GM23248 (cell line): Measurements from ENCODE around the gene CEL. TPM values are rescaled to one million over a fixed set of nuclear protein-coding genes. Genes with fewer than 3 reads are reported as not detected.
"Not testable (repeated sequence)": the region's sequence is repeated elsewhere in the genome, so short reads cannot be mapped to it uniquely, and the experiment has no call there.

ENCODE experiments used
- DNase-seq: peaks from one replicate; pipeline ENCODE4 v3.0.0-alpha.2; 2015
- H2AFZ ChIP-seq: fragments of 200-600 bp; sonication (generic); 2 replicates; pipeline ENCODE4 v1.6.1; 2016; ENCODE audit warnings: antibody characterized with exemption
- H3F3A ChIP-seq: fragments of 200-600 bp; sonication (generic); 2 replicates; pipeline ENCODE4 v1.6.1; 2016; ENCODE audit warnings: mild to moderate bottlenecking, antibody characterized with exemption, mixed run types; ENCODE audit not compliant: insufficient read depth
- H3K27ac ChIP-seq: fragments of 200-600 bp; sonication (generic); 2 replicates; pipeline ENCODE4 v1.5.1; 2016; ENCODE audit warnings: mild to moderate bottlenecking
- H3K27me3 ChIP-seq: fragments of 200-600 bp; sonication (generic); replicated peaks from 2 replicates; pipeline ENCODE4 v1.6.1; 2016; ENCODE audit warnings: mild to moderate bottlenecking; ENCODE audit not compliant: insufficient read depth
- H3K36me3 ChIP-seq: fragments of 200-600 bp; sonication (generic); 2 replicates; pipeline ENCODE4 v1.6.1; 2016; ENCODE audit warnings: low read depth, mild to moderate bottlenecking
- H3K4me1 ChIP-seq: fragments of 200-600 bp; sonication (generic); 2 replicates; pipeline ENCODE4 v1.6.1; 2016; ENCODE audit warnings: mild to moderate bottlenecking; ENCODE audit not compliant: insufficient read depth
- H3K4me2 ChIP-seq: fragments of 200-600 bp; sonication (generic); one replicate; pipeline ENCODE4 v1.6.1; 2016; ENCODE audit warnings: mild to moderate bottlenecking; ENCODE audit not compliant: unreplicated experiment
- H3K4me3 ChIP-seq: fragments of 200-600 bp; sonication (generic); 2 replicates; pipeline ENCODE4 v1.5.1; 2016; ENCODE audit warnings: mild to moderate bottlenecking
- H3K79me2 ChIP-seq: fragments of 200-600 bp; sonication (generic); 2 replicates; pipeline ENCODE4 v1.6.1; 2016; ENCODE audit warnings: mild to moderate bottlenecking; ENCODE audit not compliant: insufficient read depth
- H3K9ac ChIP-seq: fragments of 200-600 bp; sonication (generic); 2 replicates; pipeline ENCODE4 v1.6.1; 2016; ENCODE audit warnings: mild to moderate bottlenecking
- H3K9me2 ChIP-seq: fragments of 200-600 bp; sonication (generic); 2 replicates; pipeline ENCODE4 v1.6.1; 2016; ENCODE audit warnings: mixed run types, mild to moderate bottlenecking, moderate library complexity; ENCODE audit not compliant: insufficient read depth
- H3K9me3 ChIP-seq: fragments of 200-600 bp; sonication (generic); one replicate; pipeline ENCODE4 v1.6.1; 2017; ENCODE audit warnings: low read depth
- H4K20me1 ChIP-seq: fragments of 200-600 bp; sonication (generic); 2 replicates; pipeline ENCODE4 v1.6.0; 2016; ENCODE audit not compliant: insufficient read depth
- EZH2 ChIP-seq: fragments of 200-600 bp; sonication (generic); IDR thresholded peaks from 2 replicates; pipeline ENCODE4 v1.6.1; 2018; ENCODE audit warnings: antibody characterized with exemption, mild to moderate bottlenecking; ENCODE audit not compliant: insufficient read depth, poor library complexity, severe bottlenecking
- EZH2phosphoT487 ChIP-seq: fragments of 200-600 bp; sonication (generic); IDR thresholded peaks from 2 replicates; pipeline ENCODE4 v1.6.1; 2018; ENCODE audit warnings: antibody characterized with exemption, moderate library complexity, mild to moderate bottlenecking, low read depth; ENCODE audit not compliant: insufficient read depth
- WGBS, 2 experiments: methylation state at CpG; one replicate each; pipeline ENCODE4 v1.1.6; 2015 to 2017; ENCODE audit warnings: low lambda C conversion rate in 2 of 2, low coverage in 1 of 2; ENCODE audit errors: missing lambda C conversion rate in 2 of 2; 5-methylcytosine and 5-hydroxymethylcytosine counted together
- in situ Hi-C: fragments of 300-500 bp; cut with MboI; formaldehyde crosslinking; loops from 2 replicates; pipeline ENCODE4 v1.15.0; 2020
- polyA plus RNA-seq: library from polyadenylated mRNA; unstranded; fragments of >200 nt; fragmentation: Nextera tagmentation; extraction: Ambion mirVana; gene quantifications from 2 replicates; pipeline ENCODE4 v1.2.1, GENCODE V29; 2016
- total RNA-seq: library from RNA; depleted of rRNA; stranded (reverse); fragments of >200 nt; shearing (Covaris generic); gene quantifications from 2 replicates; pipeline ENCODE4 v1.2.3, GENCODE V29; 2014; rRNA removed

CEL gene
- total RNA-seq (0.22 TPM in 1 of 2 replicates, not detected in the other), polyA plus RNA-seq (0.13 TPM in 1 of 2 replicates, not detected in the other)

DNA sequence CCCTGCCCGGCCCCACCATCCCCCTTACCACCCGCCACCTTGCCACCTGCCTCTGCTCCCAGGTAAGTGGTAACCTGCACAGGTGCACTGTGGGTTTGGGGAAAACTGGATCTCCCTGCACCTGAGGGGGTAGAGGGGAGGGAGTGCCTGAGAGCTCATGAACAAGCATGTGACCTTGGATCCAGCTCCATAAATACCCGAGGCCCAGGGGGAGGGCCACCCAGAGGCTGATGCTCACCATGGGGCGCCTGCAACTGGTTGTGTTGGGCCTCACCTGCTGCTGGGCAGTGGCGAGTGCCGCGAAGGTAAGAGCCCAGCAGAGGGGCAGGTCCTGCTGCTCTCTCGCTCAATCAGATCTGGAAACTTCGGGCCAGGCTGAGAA, at the start of gene CEL:
CEL (plus strand) TSS at position 218 of the 382 bp plus-strand sequence; CDS start at position 240, 22 bp downstream.
- H3K27me3 ChIP-seq, in situ Hi-C loops, H3K9me2 ChIP-seq, H3K79me2 ChIP-seq, H3K4me1 ChIP-seq, H3K36me3 ChIP-seq, H3K4me3 ChIP-seq, H4K20me1 ChIP-seq, H3K9me3 ChIP-seq, H3F3A ChIP-seq, DNase-seq, H3K9ac ChIP-seq, H3K27ac ChIP-seq, H2AFZ ChIP-seq, H3K4me2 ChIP-seq: not testable (repeated sequence)
- whole genome bisulfite sequencing, 2 experiments, result 61 to 85% methylated on average over 3 to 5 of the region's 9 CpGs

DNA sequence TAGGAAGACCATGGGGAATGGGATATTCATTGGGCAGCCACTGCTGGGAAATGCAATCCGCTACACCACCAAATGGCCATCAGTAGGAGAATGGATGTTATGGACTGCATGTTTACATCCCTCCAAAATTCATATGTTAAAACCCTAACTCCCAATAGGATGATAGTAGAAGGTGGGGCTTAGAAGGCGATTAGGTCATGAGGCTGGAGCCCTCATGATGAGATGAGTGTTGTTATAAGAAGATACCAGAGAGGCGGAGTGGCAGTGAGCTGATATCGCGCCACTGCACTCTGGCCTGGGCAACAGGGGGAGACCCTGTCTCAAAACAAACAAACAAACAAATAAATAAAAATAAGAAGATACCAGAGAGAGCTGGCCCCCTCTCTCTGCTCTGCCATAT, 47.1 kb upstream of the CEL start:
- Histone ChIP-seq H3K9ac (no peak overlapping the region), H3K27me3 (peaks cover 4% of the 10 kb centered on the region), H3K36me3 (no peaks in the 10 kb centered on the region), H3K4me1 (no peaks in the 10 kb centered on the region), H3K79me2 (no peaks in the 10 kb centered on the region), H3K4me2 (no peak overlapping the region), H3K4me3 (no peak overlapping the region), H4K20me1 (no peaks in the 10 kb centered on the region), H3K9me3 (no peaks in the 10 kb centered on the region), H3K9me2 (no peaks in the 10 kb centered on the region), H2AFZ (no peak overlapping the region), H3F3A (no peaks in the 10 kb centered on the region), H3K27ac (no peak overlapping the region)
- TF ChIP-seq EZH2 (no peak), EZH2phosphoT487 (no peak)
- no peak for DNase-seq
- in situ Hi-C loops, result no loop called here
- WGBS, 2 experiments, result 75 to 77% methylated on average over 5 of the region's 5 CpGs

DNA sequence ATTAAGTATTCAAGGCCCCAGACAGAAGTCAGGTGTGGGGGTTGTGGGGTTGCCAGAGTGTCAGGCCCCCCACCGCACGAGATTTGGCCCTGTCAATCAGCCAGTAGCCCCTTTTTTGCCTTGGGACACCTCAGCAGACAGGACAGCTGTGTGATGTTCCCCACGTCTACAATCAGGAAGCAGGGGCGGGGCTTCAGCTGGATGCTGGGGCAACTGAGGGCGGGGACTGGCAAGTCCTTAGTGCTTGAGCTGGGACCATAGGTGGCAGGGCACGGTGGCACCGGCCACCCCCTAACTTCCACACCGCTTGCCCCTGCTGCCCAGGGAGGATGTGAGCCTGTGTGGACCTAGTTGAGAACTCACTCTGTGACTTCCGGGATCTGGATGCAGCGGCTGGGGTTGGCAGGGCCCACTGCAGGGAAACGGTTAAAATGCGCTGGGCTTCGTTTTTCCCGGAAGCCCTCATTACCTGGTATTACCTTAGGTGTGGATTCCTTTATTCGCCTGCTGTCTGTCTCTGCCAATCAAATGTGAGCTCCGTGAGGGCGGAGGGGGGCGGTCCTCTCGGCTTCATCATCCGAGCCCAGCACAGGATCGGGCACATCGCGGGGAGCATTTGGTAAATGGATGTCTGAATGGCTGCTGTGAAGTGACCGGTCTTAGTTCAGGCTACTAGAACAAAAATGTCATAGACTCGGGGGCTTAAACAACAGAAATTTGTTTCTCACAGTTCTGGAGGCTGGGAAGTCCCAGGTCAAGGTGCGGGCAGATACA, 38.5 kb upstream of the CEL start:
- Histone ChIP-seq H3K79me2 (no peaks in the 10 kb centered on the region), H4K20me1 (no peaks in the 10 kb centered on the region), H3K9me3 (no peaks in the 10 kb centered on the region), H3F3A (no peaks in the 10 kb centered on the region), H3K9ac (no peak overlapping the region), H2AFZ (no peak overlapping the region), H3K4me3 (no peak overlapping the region), H3K36me3 (no peaks in the 10 kb centered on the region), H3K4me1 (no peaks in the 10 kb centered on the region), H3K27ac (no peak overlapping the region), H3K4me2 (no peak overlapping the region), H3K27me3 (no peaks in the 10 kb centered on the region; the same call in 1 of the 2 replicates), H3K9me2 (no peaks in the 10 kb centered on the region)
- TF ChIP-seq EZH2 (no peak), EZH2phosphoT487 (no peak)
- in situ Hi-C loops, result no loop called here
- WGBS, 2 experiments, result 79 to 84% methylated on average over 26 of the region's 26 CpGs
- peak; percentile 27 for DNase-seq

DNA sequence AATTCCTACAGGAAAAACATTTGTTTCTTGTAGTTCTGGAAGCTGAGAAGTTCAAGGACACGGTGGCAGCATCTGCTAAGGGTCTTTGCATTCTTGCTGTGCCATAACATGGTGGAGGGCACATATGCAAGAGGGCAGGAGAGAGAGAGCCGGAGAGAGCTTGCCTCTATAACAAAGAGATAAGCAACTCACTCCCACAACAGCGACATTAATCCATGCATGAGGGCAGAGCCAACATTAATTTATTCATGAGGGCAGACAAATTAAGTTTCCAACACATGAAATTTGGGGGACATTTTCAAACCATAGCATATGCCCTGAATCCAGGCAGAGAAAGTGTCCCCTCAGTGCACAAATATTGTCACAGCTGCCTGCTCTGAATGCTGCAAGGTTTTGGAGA, 35.4 kb upstream of the CEL start:
- Histone ChIP-seq H3K4me2 (no peak overlapping the region), H3K36me3 (no peaks in the 10 kb centered on the region), H3K79me2 (peaks cover 16% of the 10 kb centered on the region), H2AFZ (no peak overlapping the region), H3F3A (no peaks in the 10 kb centered on the region), H3K27ac (no peak overlapping the region), H3K27me3 (no peaks in the 10 kb centered on the region), H3K9me2 (no peaks in the 10 kb centered on the region), H3K9me3 (no peaks in the 10 kb centered on the region), H3K4me1 (peaks cover under 1% of the 10 kb centered on the region; the same call in 1 of the 2 replicates), H3K9ac (no peak overlapping the region), H4K20me1 (no peaks in the 10 kb centered on the region), H3K4me3 (no peak overlapping the region)
- in situ Hi-C loops, result loop anchor here (25.0 kb wide), 1 partner anchor 461 kb away; the partner anchor contains the start of gene SLC2A6
- TF ChIP-seq EZH2 (no peak), EZH2phosphoT487 (no peak)
- 56 to 66% methylated on average over 3 of the region's 3 CpGs for WGBS, 2 experiments
- DNase-seq, result no peak

DNA sequence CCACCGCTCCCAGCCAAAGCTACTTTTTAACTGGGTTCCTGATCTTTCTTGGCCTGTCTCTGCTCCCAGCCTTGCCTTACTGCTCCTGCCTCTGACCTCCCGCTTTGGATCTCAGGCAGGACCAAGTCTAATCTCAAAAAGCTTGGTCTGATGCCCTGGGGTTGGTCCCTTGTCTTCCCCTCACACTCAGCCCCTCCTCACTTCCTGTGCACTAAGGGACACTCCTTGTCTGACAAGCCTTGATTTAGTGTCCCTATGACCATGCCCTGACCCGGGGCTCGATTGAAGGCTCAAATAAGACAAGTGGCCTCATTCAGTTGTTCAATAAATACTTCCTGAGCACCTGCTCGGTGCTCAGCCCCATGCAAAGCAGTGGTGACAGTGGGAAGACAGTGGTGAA, 34.6 kb upstream of the CEL start:
- H3K27me3 ChIP-seq, result no peaks in the 10 kb centered on the region
- in situ Hi-C loops, result loop anchor here (25.0 kb wide), 1 partner anchor 460 kb away; the partner anchor contains the start of gene SLC2A6
- TF ChIP-seq EZH2phosphoT487, result no peak
- TF ChIP-seq EZH2, result no peak
- no peak overlapping the region for H3K4me2 ChIP-seq
- H3K9me2 ChIP-seq, result no peaks in the 10 kb centered on the region
- no peaks in the 10 kb centered on the region for H4K20me1 ChIP-seq
- no peaks in the 10 kb centered on the region for H3F3A ChIP-seq
- H3K9me3 ChIP-seq, result no peaks in the 10 kb centered on the region
- 34 to 41% methylated on average over 5 of the region's 5 CpGs for WGBS, 2 experiments
- peaks cover 23% of the 10 kb centered on the region for H3K79me2 ChIP-seq
- no peak overlapping the region for H3K9ac ChIP-seq
- no peak overlapping the region for H3K4me3 ChIP-seq
- no peak for DNase-seq
- peaks cover 7% of the 10 kb centered on the region; the same call in 1 of the 2 replicates for H3K4me1 ChIP-seq
- no peak overlapping the region for H3K27ac ChIP-seq
- no peak overlapping the region for H2AFZ ChIP-seq
- H3K36me3 ChIP-seq, result no peaks in the 10 kb centered on the region
